Stimulated activated CD8-positive, alpha-beta memory T cell treated with anti-CD3 and anti-CD28 coated beads, Interleukin-7, amount 100 ng/mL, for 4 hours (primary cell): ENCODE results near the gene PRSS22.

Experiments used
- DNase-seq, 2 donors: peaks; one replicate each; pipeline ENCODE4 v3.0.0-alpha.2; 2020; ENCODE audit warnings: low read depth in 2 of 2

Gene PRSS22

DNA sequence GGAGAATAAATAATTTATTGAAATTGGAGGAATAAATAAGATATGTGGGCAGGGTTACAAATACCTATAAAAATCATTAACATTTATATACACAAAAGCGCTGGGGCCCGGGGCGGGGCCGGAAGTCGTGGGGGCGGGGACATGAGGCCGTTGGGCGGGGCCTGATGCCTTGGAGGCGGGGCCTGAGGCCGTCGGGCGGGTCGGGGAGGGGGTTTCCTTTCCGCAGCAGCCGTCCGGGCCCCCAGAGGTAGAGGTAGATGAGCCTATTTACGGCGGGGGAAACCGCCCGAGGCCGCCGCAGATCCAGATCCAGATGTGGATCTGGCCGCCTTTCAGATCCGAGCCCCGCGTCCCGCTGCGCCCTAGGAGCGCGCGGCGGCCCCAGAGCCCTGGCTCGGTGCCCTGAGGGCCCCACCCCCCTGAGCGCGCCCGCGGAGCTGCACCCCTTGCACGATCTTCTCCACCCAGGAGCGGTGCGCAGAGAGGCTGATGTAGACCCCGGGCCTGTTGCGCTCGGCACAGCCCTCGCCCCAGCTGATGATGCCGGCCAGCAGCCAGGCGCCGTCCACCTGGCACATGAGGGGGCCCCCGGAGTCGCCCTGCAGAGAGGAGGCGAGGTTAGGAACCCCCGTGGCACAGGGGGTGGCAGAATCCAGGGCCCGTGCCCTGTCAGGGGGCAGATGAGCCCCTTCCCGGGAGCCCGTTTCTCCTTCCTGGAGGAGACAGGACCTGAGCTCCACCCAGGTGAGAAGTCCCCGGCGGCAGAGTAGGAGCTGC, 5.1 kb downstream of the PRSS22 start:
- DNase-seq, result no peak

DNA sequence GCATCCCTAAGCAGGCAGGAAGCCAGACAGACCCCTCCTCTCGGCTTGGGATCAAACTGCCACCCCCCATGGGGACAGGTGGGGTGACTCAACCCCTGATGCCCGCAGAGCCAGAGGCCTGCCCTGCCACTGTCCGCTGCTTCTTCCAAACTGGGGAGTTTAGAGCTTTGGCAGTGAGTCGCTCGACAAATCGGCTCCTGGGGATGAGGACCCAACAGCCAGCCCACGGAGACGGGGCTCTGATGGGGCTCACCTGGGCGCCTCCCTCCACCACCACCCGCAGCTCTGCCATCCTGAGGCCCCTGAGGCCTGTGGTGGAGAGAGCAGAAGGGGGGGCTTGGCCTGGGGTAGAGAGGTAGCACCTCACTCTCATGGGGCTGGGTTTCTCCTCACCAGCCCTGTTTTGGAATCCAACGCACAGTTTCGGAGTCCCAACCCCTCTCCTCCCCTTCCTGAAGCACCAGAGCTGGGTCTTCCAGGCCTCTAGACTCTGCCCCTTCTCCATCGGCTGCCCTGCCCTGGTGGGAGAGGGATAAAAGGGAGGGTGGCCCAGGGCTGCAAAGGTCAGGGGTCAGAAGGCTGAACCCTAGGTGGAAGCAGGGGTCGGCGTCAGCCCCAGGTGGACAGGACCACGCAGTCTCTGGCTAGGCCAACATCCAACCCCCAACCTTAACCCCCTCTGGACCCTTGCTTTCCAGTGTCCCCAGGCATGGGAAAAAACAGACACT, 5.8 kb downstream of the PRSS22 start:
- no peak for DNase-seq

DNA sequence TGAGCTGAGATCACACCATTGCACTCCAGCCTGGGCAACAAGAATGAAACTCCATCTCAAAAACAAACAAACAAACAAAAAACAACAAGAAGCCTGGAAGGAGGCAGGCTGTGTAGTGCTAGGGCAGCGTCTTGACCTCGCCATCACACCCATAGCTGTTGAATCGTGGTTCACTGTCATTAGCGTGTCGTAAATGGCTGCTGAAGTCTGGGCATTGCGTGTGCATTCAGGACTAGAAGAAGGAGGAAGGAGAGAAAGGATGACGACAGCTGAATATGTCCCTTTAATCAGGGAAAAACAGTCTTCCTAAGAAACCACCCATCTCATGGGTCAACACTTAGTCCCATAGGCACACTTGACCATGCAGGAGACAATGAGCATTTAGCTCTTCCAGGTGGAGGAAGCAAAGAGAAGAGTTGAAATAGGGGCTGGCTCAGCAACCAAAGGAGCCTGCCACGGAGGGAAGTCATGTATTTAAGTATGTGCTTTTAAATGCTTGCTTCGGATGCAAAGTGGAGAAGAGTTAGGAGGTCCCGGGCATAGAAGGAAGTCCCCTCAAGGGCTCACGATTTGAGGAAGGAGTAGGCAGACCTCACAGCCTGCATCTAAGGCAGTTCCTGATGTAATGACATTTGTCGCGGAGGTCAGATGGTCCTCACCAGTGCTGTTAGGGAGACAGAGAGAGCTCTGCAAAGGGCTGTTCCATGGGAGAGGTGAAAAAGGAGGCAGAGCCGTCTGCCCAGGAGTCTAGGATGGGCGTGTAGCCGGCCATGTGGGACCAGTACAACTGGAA, 8.8 kb downstream of the PRSS22 start:
- DNase-seq, result no peak

DNA sequence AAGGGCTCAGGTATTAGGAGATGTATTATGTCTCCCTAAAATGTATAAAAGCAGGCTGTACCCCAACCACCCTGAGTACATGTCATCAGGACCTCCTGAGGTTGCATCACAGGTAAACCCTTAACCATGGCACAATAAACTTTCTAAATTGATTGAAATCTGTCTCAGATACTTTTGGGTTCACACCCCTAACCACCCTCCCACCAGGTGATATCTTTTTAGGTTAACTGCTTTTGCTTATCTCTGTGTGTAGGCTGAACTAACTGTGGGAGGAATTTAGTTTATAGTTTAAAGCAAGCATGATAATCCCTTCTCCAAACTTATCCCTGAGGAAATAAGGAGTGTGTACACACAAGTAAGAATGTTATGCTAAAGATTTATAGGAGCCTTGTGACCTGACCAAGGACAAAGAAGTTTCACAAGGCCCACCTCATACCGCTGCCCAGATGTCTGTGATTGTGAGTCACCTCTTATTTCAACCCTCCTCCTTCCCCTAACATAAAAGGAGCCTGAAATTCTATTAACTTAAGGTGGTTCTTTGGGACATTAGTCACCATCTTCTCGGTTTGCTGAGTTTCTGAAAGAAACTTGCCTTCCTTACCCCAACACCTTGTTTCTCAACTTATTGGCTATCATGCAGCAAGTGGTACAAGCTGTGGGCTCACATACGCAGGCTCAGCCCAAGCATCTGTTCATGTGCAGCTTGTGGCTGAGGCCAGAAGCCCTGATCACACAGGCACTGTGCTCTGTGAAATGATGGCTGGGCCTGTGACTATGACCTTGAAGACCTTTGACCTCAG, 11.3 kb downstream of the PRSS22 start:
- DNase-seq, result no peak

DNA sequence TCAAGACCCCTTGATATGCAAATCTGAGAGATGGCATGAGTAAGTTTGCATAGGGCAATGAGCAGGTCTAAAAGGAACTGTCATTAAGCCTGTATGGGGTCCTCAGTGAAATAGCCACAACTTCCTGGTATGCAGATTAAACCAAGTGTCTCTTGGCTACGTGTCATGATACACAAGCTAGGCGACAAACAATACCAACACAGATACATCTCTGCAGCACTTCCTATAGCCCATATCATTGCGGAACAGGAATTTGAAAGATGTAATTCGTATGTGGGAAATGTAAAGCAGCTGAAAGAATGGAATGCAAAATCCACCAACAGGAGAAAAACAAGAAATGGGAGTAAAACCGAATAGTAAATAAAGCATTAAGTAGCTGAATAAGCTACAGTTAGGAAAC, 12.9 kb downstream of the PRSS22 start:
- no peak for DNase-seq

DNA sequence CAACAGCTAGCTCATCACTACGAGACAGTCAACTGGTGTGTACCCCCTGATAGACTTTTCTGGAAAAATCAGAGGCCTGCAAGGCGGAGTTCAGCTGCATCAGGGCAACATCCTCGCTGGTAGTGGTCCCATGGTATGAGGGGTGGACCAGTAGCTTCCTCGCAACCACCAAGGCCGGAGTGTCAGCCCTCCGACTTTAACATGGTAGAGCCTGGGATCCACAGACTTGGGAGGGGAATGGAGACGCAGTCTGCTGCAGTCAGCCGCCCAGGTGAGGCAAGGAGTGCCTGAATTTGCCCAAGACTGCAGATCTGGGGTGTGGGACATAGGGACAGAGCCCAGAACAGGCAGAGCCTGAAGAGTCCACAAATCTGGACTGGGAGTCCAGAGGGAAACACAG, 14.4 kb downstream of the PRSS22 start:
- DNase-seq, result no peak

GRCh38 chr16:2842340-2843000, 15.5 kb downstream of the PRSS22 start:
- DNase-seq, result peak; percentile 43 to 57

DNA sequence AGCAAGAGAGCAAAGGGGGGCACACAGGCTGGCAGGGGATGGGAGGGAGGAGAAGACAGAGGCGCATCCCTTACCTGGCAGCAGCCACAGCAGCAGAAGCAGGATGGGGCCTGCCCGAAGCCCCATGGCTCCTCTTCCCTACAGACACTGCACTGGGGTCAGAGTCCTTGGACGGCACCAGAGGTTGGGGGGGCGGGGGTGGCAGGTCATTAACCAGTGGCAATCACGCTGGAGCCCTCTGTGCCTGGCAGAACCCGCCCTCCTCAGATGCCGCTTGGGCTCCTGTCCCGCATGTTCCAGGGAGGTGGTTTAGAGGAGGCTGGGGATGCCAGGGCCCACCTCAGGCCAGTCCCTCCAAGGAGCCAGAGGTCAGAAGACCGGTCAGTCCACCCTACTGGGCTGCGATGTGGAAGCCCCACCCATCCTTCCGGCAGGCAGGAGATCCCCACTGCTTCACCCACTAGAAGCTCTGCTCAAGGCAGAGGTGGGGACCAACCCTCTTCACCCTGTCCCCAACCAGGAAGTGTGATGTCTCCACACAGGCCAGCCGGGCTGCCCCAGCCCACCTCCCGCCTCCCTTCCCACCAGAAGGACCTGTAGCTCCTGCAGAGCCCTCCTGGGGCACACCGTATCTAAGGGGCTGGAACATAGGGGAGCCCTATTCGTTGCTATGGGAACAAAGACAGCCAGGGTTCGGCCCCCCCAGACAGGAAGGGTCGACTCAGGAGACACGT, 16.2 kb downstream of the PRSS22 start:
- DNase-seq, result no peak

GRCh38 chr16:2840914-2841313, 17.1 kb downstream of the PRSS22 start:
- DNase-seq, result no peak

GRCh38 chr16:2839650-2840450, 18.1 kb downstream of the PRSS22 start:
- no peak for DNase-seq

DNA sequence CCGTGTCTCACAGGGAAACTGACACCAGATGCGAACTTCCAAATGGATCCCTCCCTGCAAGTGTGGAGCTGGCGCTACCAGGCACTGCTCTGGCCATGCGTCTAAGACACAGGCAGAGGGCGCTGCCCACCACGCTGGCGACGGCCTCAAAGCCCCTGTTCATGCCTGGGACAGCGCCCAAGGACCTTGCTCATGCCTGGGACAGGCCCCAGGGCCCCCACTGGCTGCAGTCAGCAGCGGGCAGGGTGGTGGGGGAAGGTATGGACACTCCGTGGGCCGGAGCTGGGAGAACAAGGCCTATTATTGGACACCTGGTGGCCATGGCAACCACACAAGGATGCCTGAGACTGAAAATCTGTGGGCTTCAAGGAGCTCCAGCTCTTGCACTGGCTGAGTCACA, 19.0 kb downstream of the PRSS22 start:
- peak in 1 of 2 donors; percentile 39 for DNase-seq

DNA sequence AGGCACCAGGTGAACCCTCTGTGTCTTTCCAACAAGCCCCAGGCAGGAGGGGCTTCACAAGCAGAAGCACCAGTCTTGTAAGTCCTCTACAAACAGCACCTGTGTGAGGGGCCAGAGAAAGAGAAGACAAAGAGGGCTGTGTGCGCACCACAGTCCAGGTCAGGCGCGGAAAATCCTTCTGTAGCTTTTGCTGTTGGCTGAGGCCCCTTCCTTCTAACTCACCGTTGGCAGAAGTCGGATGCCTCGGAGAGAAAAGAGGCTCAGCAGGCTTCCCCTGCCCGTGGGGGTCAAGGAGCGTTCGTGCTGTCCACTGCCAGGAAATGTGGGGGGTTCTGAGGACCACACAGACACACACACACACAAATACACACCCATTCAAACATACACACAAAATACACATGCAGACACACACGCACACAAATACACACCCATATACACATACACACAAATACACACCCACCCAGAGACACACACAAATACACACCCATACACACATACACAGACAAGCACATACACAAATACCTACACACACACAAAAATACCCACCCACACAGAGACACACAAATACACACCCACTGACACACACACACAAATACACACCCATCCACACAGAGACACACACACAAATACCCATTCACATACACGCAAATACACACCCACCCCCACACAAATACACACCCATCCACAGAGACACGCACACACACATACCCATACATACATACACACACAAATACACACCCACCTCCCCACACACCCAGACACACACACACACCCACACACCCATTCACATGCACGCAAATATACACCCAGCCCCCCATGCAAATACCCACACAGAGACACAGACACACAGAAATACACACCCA, 21.1 kb downstream of the PRSS22 start:
- no peak for DNase-seq

DNA sequence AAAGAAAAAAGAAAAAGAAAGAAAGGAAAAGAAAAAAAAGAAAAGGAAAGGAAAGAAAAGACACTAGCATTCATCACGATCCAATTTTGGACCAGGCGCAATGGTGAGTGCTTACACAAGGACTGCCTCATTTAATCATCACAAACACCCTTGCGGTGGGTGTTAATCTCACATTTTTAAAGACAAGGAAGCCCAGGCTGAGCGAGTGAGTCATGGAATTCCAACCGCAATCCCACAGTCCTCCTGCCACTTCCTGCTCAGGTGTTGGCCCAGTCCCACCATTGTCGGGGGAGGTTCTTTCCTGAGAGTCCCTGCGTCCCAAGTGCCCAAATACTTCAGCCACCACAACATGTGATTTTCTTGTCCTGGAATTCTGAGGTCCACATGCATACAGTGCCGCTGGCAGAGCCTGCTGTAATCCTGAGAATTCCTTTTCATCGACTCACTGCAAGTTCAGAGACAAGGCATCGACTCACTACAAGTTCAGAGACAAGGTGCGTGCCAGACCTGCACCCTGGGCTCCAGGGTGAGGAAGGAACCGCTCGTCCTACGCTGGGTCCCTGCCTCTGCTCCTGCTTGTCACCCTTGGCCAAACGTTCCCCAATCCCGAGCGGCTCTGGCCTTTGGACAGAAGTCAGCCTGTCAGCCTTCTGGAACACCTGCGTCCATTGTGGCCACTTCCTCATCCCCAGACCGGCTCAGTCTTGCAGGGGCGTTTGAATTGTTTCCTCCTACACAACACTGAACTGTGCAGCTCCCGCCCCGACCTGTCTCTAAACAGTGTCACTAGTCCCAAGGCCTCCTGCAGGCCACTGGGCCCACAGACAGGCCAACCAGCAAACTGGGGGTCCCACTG, 22.1 kb downstream of the PRSS22 start:
- no peak for DNase-seq

DNA sequence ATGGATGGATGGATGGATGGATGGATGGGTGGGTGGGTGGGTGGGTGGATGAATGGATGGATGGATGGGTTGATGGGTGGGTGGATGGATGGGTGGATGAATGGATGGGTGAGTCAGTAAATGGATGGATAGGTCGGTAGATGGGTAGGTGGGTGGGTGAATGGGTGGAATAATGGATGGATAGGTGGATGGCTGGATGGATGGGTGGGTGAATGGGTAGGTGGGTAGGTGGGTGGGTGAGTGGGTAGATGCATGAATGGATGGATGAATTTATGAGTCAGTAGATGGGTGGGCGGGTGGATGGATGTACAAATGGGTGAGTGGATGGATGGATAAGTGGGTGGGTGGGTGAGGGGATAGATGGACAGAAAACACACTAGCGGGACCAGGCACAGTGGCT, 23.0 kb downstream of the PRSS22 start:
- no peak for DNase-seq

GRCh38 chr16:2833776-2834175, 24.2 kb downstream of the PRSS22 start:
- DNase-seq, result no peak

DNA sequence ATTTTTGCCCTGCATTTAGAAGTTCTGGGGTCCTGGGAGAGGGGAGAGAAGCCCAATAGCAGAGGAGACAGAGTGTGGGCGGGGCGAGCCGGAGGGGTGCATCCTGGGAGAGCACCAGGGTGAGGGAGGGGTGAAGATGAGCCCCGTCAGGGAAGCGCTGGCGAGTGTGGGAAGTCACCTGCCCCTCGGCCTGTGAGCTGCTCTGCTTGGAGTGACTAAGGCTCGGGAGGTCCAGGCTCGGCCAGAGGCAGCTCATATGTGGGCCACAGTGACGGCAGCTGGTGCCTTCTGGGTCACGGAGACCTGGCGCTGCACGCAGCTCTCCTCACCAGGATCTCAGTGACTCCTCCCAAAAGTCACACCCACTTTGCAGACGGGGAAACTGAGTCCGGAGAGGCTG, 26.8 kb downstream of the PRSS22 start:
- DNase-seq, result no peak

DNA sequence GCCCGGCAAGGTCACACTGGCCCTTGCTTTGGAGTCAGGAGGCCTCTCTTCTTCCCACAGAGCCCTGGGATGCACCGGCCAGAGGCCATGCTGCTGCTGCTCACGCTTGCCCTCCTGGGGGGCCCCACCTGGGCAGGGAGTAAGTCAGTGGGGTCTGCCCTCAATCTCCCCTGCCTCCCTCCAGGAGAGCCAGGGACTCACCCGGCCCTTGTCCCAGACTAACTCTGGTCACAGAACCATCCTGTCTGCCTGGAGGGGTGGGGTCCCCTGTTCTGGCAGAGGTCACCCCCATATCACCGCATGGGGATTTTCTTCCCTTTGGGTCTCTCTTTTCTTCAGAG, 27.6 kb downstream of the PRSS22 start:
- no peak for DNase-seq
